Inferior parietal cortex (tissue), 1 donor: ENCODE data around the gene GAB2.
"Not testable (repeated sequence)": the region's sequence is repeated elsewhere in the genome, so short reads cannot be mapped to it uniquely, and the experiment has no call there.

Source experiments
- DNase-seq: peaks from one replicate; pipeline ENCODE4 v3.0.0-alpha.2; 2016; ENCODE audit errors: extremely low spot score

Gene GAB2

GRCh38 chr11:78365381-78365792 lies 52.2 kb downstream of the GAB2 start:
- DNase-seq, result no peak

GRCh38 chr11:78364128-78364751 lies 53.4 kb downstream of the GAB2 start:
- no peak for DNase-seq

- no peak for DNase-seq
Observed at GRCh38 chr11:78363024-78363619, 54.5 kb downstream of the GAB2 start.

GRCh38 chr11:78361228-78361627 lies 56.4 kb downstream of the GAB2 start:
- DNase-seq, result no peak

GRCh38 chr11:78359921-78360320 lies 57.7 kb downstream of the GAB2 start:
- no peak for DNase-seq

- not testable (repeated sequence) for DNase-seq
Observed at GRCh38 chr11:78357924-78358323, 59.7 kb downstream of the GAB2 start.

- not testable (repeated sequence) for DNase-seq
Observed at GRCh38 chr11:78357425-78357824, 60.2 kb downstream of the GAB2 start.

- not testable (repeated sequence) for DNase-seq
Observed at GRCh38 chr11:78355742-78356141, 61.9 kb downstream of the GAB2 start.

- DNase-seq, result no peak
Observed at GRCh38 chr11:78355309-78355705, 62.3 kb downstream of the GAB2 start.

- DNase-seq, result no peak
Observed at GRCh38 chr11:78354408-78355308, 63.0 kb downstream of the GAB2 start.

- DNase-seq, result no peak
Observed at GRCh38 chr11:78351979-78352841, 65.4 kb downstream of the GAB2 start.

- DNase-seq, result no peak
Observed at GRCh38 chr11:78351193-78351592, 66.4 kb downstream of the GAB2 start.

- DNase-seq, result peak; percentile 73
Observed at GRCh38 chr11:78350646-78351165, 66.9 kb downstream of the GAB2 start.

GRCh38 chr11:78350091-78350645 lies 67.5 kb downstream of the GAB2 start:
- DNase-seq, result peak; percentile 56

- peak; percentile 71 for DNase-seq
Observed at GRCh38 chr11:78349624-78350023, 68.0 kb downstream of the GAB2 start.

GRCh38 chr11:78349114-78349513 lies 68.5 kb downstream of the GAB2 start:
- no peak for DNase-seq

GRCh38 chr11:78347956-78348355 lies 69.7 kb downstream of the GAB2 start:
- no peak for DNase-seq

- no peak for DNase-seq
Observed at GRCh38 chr11:78346799-78347198, 70.8 kb downstream of the GAB2 start.

- DNase-seq, result peak; percentile 46
Observed at GRCh38 chr11:78345450-78345849, 72.2 kb downstream of the GAB2 start.

GRCh38 chr11:78344676-78345075 lies 72.9 kb downstream of the GAB2 start:
- DNase-seq, result no peak

- no peak for DNase-seq
Observed at GRCh38 chr11:78344094-78344493, 73.5 kb downstream of the GAB2 start.
